DMS79 treated with DMSO at 0.1 percent for 48 hours (cell line): Measurements from ENCODE around the gene ZNF441.
A peak's percentile ranks its signal among the peaks of the same experiment; 100 is the strongest.
"Not testable (repeated sequence)": the region's sequence is repeated elsewhere in the genome, so short reads cannot be mapped to it uniquely, and the experiment has no call there.

Experiments
- DNase-seq: peaks from one replicate; lab custom pipeline; 2025; lab: John Stamatoyannopoulos, UW

Gene ZNF441

DNA sequence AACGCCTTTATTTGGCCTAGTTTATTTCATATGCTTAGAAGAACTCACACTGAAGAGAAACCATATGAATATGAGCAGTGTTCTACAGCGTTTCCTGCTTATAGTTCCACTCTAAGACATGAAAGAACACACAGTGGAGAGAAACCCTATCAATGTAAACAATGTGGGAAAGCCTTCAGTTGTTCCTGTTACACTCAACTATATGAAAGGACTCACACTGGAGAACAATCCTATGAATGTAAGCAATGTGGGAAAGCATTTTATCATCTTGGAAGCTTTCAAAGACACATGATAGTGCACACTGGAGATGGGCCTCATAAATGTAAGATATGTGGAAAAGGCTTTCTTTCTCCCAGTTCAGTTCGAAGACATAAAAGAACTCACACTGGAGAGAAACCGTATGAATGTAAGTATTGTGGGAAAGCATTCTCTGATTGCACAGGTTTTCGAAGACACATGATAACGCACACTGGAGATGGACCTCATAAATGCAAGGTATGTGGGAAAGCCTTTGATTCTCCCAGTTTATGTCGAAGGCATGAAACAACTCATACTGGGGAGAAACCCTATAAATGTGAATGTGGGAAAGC lies 13.7 kb downstream of the ZNF441 start:
- DNase-seq, result no peak

DNA sequence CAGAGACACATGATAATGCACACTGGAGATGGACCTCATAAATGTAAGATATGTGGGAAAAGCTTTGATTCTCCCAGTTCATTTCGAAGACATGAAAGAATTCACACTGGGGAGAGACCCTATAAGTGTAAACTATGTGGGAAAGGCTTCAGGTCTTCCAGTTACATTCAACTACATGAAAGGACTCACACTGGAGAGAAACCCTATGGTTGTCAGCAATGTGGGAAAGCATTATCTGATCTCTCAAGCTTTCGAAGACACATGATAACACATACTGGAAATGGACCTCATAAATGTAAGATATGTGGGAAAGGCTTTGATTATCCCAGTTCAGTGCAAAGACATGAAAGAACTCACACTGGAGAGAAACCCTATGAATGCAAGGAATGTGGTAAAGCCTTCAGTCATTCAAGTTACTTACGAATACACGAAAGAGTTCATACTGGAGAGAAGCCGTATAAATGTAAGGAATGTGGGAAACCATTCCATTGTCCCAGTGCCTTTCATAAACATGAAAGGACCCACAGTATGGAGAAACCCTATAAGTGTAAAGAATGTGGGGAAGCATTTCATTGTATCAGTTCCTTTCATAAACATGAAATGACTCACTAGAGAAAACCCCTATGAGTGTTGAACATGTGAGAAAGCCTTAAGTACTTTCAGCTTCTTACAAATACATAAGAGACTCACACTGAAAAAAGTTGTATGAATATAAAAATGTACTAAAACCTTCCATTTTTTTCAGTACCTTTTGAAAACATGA lies 14.7 kb downstream of the ZNF441 start:
- no peak for DNase-seq

GRCh38 chr19:11783767-11784166 lies 17.0 kb downstream of the ZNF441 start:
- DNase-seq, result no peak

DNA sequence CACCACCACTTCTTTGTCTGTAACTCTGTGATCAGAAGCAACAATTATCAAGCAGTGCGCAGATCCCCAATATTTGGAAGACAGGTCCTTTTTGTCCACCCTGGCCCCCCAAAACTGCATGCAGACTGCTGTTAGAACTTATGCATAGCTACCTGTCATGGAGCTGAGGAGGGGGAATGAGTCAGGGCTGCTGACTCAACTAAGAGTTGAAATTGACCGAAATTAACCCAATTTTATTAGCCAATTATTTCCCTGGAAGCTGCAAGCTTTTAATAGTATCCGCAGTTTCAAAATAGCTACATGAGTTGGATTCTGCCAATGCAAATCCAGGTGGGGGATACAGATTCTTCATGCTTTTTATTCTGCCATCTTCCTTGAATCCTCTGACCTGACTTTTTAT lies 17.6 kb downstream of the ZNF441 start:
- no peak for DNase-seq

GRCh38 chr19:11787536-11787935 lies 20.7 kb downstream of the ZNF441 start:
- no peak for DNase-seq

DNA sequence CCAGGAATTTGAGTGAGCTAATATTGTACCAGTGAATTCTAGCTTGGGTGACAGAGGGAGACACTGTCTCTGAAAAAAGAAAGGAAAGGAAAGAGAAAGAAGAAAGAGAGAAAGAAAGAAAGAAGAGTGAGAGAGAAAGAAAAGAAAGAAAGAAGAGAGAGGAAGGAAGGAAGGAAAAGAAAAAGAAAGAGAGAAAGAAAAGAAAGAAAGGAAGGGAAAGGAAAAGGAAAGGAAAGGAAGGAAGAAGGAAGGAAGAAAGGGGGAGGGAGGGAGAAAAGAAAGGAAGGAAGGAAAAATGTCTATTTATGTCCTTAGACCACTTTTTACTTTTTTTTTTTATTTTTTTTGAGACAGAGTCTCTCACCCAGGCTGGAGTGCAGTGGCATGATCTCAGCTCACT lies 26.1 kb downstream of the ZNF441 start:
- no peak for DNase-seq

DNA sequence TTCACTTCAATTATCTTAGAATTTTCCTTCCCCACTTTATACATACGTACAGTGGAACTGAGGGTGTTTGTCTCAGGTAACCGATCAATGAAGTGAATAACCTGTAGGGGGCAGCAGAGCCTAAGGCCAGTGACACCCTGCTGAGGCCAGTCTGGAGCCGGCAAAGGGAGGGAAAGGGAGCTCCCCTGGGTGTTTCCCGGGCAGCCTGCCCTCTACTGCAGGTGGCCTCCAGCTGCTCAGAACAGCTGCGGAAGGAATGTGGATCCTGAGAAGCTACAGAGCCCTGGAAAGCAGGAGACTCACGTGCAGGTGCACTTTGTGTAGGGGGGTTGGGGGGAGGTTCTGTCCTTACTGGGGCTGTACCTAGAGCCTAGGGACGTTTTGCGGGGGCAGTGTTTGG lies 30.7 kb downstream of the ZNF441 start:
- peak; percentile 94 for DNase-seq

- peak; percentile 87 for DNase-seq
Measured at GRCh38 chr19:11798391-11799330, 31.9 kb downstream of the ZNF441 start, which contains the start of gene ZNF491. TSS of gene ZNF491 (plus strand) at chr19:11798523. CDS start at chr19:11805954, 7,431 bp downstream.

DNA sequence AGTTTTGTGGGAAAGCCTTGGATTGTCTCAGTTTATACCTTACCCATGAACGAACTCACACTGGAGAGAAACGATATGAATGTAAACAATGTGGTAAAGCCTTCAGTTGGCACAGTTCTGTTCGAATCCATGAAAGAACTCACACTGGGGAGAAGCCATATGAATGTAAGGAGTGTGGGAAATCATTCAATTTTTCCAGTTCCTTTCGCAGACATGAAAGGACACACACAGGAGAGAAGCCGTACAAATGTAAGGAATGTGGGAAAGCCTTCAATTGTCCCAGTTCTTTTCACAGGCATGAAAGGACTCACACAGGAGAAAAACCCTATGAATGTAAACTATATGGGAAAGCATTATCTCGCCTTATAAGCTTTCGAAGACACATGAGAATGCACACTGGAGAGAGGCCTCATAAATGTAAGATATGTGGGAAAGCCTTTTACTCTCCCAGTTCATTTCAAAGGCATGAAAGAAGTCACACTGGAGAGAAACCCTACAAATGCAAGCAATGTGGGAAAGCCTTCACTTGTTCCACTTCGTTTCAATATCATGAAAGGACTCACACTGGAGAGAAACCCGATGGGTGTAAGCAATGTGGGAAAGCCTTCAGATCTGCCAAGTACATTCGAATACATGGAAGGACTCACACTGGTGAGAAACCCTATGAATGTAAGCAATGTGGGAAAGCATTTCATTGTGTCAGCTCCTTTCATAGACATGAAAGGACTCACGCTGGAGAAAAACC lies 39.7 kb downstream of the ZNF441 start:
- no peak for DNase-seq

DNA sequence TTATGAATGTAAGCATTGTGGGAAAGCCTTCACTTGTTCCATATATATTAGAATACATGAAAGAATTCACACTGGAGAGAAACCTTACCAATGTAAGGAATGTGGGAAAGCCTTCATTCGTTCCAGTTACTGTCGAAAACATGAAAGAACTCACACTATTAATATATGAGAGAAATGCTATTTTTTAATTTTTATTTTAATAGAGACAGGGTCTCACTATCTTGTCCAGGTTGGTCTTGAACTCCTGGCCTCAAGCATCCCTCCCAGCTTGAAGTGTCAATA lies 40.2 kb downstream of the ZNF441 start:
- DNase-seq, result no peak

GRCh38 chr19:11813703-11814028 lies 46.9 kb downstream of the ZNF441 start:
- no peak for DNase-seq

GRCh38 chr19:11814029-11814699 lies 47.4 kb downstream of the ZNF441 start, which contains the start of gene ZNF440:
TSS of gene ZNF440 (plus strand) at chr19:11814273. CDS start at chr19:11814448, 175 bp downstream.
- peak; percentile 96 for DNase-seq

DNA sequence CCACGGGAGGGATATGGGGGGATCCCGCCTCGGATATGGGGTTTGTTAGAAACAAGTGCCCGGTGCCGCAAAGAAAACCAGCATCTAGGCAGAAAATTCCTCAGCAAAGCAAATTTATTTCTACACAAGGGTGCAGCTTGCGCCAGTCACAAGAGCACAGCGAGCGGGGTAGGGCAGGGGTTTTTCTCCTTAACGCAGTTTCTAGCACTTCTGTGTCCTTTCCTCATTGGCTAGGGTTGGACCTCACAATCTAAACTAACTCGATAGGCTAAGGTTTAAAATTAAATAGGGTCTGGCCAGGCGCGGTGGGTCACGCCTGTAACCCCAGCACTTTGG lies 47.9 kb downstream of the ZNF441 start:
- DNase-seq, result peak; percentile 29

DNA sequence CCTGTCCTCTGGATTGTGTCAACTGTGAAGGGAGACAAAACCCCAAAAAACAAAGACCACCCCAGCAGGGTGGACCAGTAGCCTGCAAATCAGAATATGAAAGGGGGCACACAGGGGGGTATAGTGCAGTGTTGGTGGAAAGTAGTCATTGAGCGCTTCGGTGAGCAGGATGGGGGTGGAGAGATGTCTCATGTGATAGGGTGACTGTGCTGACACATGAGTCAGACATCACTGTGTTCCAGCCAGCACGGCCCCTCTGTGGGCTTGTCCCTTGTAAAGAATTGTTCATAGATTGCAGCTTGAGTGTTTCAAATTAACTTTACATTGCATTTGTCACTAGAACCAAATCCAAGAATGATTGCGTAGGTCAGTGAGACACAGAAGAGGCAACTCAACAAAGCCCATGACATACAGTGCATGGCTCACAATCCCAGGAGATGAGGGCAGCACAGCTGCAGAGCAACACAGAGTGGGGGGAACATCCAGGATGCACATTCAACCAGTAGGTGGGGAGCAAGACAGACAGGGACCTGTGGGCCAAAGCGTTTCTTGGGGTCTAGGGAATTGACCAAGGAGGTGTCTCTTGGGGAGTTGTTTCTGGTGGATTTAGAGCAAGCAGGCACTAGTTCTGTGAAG lies 54.8 kb downstream of the ZNF441 start:
- no peak for DNase-seq

DNA sequence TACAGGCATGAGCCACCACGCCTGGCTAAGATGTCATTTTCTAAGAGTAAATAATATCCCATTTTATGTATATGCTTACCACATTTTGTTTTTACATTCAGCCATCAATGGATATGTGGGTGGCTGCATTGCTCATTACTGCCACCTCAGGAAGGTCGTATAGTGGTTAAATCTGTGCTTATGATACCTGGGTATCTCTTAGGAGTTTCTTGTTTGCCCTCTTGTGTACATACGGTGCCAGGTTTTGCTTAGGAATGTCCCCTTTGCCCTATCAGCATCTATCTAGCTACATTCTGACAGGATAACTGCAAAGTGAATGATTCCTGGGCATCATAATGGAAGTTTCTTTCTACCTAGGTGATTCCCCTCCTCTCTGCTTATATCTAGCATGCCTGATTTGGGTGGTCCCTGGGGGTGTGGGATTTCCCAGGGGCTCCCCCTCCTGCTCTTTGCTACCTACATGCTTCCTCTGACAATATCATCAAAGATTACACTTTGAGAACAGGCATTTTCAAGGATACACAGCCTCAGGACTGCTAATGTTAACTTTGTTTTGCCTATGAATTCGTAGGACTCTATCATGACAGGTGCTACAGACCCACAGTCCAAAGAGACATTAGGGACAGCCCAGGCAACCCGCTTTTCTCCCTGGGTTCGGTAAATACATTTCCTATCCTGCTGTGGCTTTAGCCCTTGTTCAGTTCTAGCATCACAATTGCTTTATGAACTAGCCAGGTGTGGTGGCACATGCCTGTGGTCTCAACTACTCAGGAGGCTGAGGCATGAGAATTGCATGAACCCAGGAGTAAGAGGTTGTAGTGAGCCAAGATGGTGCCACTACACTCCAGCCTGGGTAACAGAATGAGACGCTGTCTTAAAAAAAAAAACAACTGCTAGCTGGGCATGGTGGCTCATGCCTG lies 62.4 kb downstream of the ZNF441 start:
- DNase-seq, result not testable (repeated sequence)

DNA sequence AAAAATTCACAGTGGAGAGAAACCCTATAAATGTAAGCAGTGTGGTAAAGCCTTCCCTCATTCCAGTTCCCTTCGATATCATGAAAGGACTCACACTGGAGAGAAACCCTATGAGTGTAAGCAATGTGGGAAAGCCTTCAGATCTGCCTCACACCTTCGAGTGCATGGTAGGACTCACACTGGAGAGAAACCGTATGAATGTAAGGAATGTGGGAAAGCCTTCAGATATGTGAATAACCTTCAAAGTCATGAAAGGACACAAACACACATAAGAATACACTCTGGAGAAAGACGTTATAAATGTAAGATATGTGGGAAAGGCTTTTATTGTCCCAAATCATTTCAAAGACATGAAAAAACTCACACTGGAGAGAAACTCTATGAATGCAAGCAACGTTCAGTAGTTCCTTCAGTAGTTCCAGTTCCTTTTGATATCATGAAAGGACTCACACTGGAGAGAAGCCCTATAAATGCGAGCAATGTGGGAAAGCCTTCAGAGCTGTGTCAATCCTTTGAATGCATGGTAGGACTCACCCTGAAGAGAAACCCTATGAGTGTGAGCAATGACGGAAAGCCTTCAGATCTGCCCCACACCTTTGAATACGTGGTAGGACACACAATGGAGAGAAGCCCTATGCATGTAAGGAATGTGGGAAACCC lies 65.6 kb downstream of the ZNF441 start:
- no peak for DNase-seq

- no peak for DNase-seq
Measured at GRCh38 chr19:11833541-11833940, 66.7 kb downstream of the ZNF441 start.
